GM21367 (cell line): Measurements from ENCODE around the gene DNAJC2.
"Not testable (repeated sequence)": the region's sequence is repeated elsewhere in the genome, so short reads cannot be mapped to it uniquely, and the experiment has no call there.

Experiments
- ATAC-seq: cut with Tn5 transposase; IDR thresholded peaks from one replicate; pipeline ENCODE4 v1.9.1; 2021; ENCODE audit not compliant: unreplicated experiment

DNAJC2 gene

DNA sequence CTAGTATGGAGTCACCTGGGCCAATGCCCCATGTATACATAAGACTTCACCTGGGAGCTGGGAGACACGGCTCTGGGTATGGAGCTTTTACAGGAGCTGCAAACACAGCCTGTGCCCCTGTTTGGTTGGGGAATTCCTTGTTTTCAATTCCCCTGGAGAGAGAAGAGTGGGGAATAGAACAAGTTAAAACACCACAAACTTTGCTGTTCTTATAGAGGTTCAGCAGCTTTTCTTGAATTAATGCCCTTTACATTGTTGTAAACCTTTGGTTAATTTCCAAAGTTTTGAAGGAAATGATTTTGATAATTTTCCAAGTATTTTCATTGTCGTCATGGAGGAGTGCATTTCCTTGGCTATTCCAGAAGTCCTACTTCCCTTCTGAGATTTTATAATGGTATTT, 66.4 kb downstream of the DNAJC2 start:
- ATAC-seq: not testable (repeated sequence)

GRCh38 chr7:103274867-103275266, 69.7 kb downstream of the DNAJC2 start:
- ATAC-seq: not testable (repeated sequence)

GRCh38 chr7:103273374-103273773, 71.2 kb downstream of the DNAJC2 start:
- not testable (repeated sequence) for ATAC-seq

- not testable (repeated sequence) for ATAC-seq
Measured at GRCh38 chr7:103266229-103266628, 78.3 kb downstream of the DNAJC2 start.

DNA sequence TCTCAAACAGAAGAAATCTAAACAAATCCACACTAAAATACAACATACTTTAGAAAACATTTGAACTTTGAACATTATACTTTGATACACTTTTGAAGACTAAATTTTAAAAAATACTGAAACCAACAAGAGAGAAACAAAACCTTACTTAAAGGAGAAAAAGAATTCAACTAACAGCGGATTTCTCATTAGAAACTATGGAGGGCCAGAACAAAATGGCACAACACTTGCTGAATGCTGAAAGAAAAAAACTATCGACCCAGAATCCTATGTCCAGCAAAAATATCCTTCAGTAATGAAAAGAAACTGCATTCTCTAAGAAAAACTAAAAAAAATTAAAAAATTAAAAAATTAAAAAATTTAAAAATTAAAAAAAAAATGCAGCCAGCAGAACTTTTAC, 80.5 kb downstream of the DNAJC2 start:
- ATAC-seq: not testable (repeated sequence)
